ENCODE measurements around the gene MARK2.

DNA sequence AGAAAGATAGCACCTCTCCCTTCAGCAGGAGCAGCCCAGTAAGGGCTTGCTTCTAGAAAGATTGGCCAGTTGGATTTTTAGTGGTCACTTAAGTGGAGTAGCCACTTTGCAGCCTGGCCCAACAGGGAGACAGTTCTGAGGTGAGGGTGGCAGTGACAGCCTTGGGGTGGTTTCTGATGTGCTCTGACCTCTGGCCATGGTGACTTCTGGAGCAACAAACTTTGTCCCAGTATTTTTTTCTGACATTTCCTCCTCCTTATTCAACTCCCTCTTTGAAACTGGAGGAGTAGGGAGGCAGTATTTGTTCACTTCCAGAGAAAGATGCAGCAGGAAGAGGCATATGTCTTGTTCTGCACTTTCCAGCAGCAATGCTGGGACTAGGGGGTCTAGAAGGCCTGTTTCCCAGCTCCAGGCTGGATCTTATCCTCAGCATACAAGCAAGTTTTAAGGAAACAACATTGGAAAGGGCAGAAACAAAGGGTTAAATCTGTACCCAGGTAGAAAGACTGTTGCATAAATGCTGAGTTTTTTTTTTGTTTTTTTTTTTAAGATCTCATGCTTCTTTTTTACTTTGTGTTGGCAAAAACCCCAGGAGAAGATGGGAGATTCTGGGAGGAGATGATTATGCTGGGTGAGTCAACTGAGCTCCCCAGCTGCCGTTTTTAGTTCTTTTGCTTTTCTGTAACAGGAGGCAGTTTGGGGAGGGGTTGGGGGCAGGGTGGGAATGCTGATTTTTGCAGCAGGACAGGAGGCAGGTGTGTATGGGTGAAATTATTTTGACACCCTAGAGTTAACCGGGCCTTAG is 40.9 kb downstream of the MARK2 start:
- TF ChIP-seq, protein P1, sequence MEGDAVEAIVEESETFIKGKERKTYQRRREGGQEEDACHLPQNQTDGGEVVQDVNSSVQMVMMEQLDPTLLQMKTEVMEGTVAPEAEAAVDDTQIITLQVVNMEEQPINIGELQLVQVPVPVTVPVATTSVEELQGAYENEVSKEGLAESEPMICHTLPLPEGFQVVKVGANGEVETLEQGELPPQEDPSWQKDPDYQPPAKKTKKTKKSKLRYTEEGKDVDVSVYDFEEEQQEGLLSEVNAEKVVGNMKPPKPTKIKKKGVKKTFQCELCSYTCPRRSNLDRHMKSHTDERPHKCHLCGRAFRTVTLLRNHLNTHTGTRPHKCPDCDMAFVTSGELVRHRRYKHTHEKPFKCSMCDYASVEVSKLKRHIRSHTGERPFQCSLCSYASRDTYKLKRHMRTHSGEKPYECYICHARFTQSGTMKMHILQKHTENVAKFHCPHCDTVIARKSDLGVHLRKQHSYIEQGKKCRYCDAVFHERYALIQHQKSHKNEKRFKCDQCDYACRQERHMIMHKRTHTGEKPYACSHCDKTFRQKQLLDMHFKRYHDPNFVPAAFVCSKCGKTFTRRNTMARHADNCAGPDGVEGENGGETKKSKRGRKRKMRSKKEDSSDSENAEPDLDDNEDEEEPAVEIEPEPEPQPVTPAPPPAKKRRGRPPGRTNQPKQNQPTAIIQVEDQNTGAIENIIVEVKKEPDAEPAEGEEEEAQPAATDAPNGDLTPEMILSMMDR (IDR thresholded peaks at IDR 0.05; ENCODE audit: low read depth, low read length, poor library complexity, severe bottlenecking): no peak
- no peak for TF ChIP-seq EZH2phosphoT487 (IDR thresholded peaks at IDR 0.05; ENCODE audit: borderline replicate concordance, low read length)

Data from DOHH2 (cell line).